A549 (cell line): ENCODE results near the gene SLC4A4. TPM values are rescaled to one million over a fixed set of nuclear protein-coding genes. Genes with fewer than 3 reads are reported as not detected.

ENCODE experiments used
- ATAC-seq, 2 experiments: fragments of 200-7000 bp in 1 of 2; fragments of >200 bp in 1 of 2; cut with Nextera tagmentation in 1 of 2; cut with Tn5 transposase in 1 of 2; 3 replicates each; pipeline versions ENCODE4 v1.8.0 to v1.9.1; 2018 to 2020; ENCODE audit warnings: mild to moderate bottlenecking in 1 of 2, moderate library complexity in 1 of 2
- CTCF ChIA-PET: fragments of 300-600 bp; sonication (Branson Sonifier 250); formaldehyde crosslinking; extraction: SDS; loops from one replicate; lab custom pipeline; 2021; ENCODE audit warnings: antibody characterized with exemption, inconsistent platforms; lab: Yijun Ruan, JAX
- POLR2A ChIA-PET: fragments of 350-600 bp; formaldehyde crosslinking; extraction: SDS; loops from one replicate; lab custom pipeline; 2021; ENCODE audit warnings: antibody characterized with exemption, inconsistent platforms; lab: Yijun Ruan, JAX
- DNase-seq, 2 experiments: peaks; one replicate each; pipeline versions ENCODE4 v3.0.0 to v3.0.0-alpha.2; 2011 to 2016; ENCODE audit warnings: low read depth in 1 of 2, low spot score in 1 of 2
- FAIRE-seq: peaks from 2 replicates; lab custom pipeline; 2011; peaks lifted over from hg19 to GRCh38; lab: Jason Lieb, UNC
- H3K27ac ChIP-seq, 2 experiments: fragments of >200 bp; sonication (Bioruptor Twin); formaldehyde crosslinking; 3 replicates each; pipeline ENCODE4 v1.5.1; 2016 to 2017
- H3K4me1 ChIP-seq: fragments of >200 bp; sonication (Bioruptor Twin); formaldehyde crosslinking; 3 replicates; pipeline ENCODE4 v1.6.1; 2016
- H3K4me2 ChIP-seq: fragments of >200 bp; sonication (Bioruptor Twin); formaldehyde crosslinking; 3 replicates; pipeline ENCODE4 v1.6.1; 2016
- H3K4me3 ChIP-seq: fragments of >200 bp; sonication (Bioruptor Twin); formaldehyde crosslinking; 3 replicates; pipeline ENCODE4 v1.5.1; 2016
- H3K9me3 ChIP-seq: fragments of >200 bp; sonication (Bioruptor Twin); formaldehyde crosslinking; 3 replicates; pipeline ENCODE4 v1.6.1; 2016
- CBX2 ChIP-seq: fragments of 200-600 bp; sonication (generic); IDR thresholded peaks from 2 replicates; pipeline ENCODE4 v1.6.1; 2016; ENCODE audit warnings: low read depth, mild to moderate bottlenecking, borderline replicate concordance
- CHD4 ChIP-seq: fragments of 200-600 bp; sonication (generic); IDR thresholded peaks from 2 replicates; pipeline ENCODE4 v1.6.1; 2016; ENCODE audit warnings: antibody characterized with exemption, mild to moderate bottlenecking, borderline replicate concordance
- CTCF ChIP-seq: fragments of >200 bp; sonication (Bioruptor Twin); formaldehyde crosslinking; IDR thresholded peaks from 3 replicates; pipeline ENCODE4 v1.5.1; 2016
- E2F6 ChIP-seq: IDR thresholded peaks from 2 replicates; pipeline ENCODE4 v1.6.1; 2012; ENCODE audit warnings: low read depth, borderline replicate concordance
- EHF ChIP-seq: fragments of 250-450 bp; sonication (Bioruptor Pico); IDR thresholded peaks from 2 replicates; pipeline ENCODE4 v1.5.0; 2020; ENCODE audit warnings: mild to moderate bottlenecking
- EHMT2 ChIP-seq: fragments of 200-600 bp; sonication (generic); IDR thresholded peaks from 2 replicates; pipeline ENCODE4 v1.6.1; 2016; ENCODE audit warnings: antibody characterized with exemption, low read depth, mild to moderate bottlenecking, moderate library complexity
- FOXS1 ChIP-seq: fragments of 250-450 bp; sonication (Bioruptor Pico); IDR thresholded peaks from 2 replicates; pipeline ENCODE4 v1.5.0; 2020; ENCODE audit warnings: mild to moderate bottlenecking, moderate library complexity
- HEYL ChIP-seq: fragments of 250-450 bp; sonication (Bioruptor Pico); IDR thresholded peaks from 2 replicates; pipeline ENCODE4 v1.8.0; 2021; ENCODE audit warnings: mild to moderate bottlenecking, moderate library complexity
- HOXB13 ChIP-seq: fragments of 250-450 bp; sonication (Bioruptor Pico); IDR thresholded peaks from 2 replicates; pipeline ENCODE4 v1.5.0; 2020; ENCODE audit warnings: low read depth, mild to moderate bottlenecking, moderate library complexity
- HOXB5 ChIP-seq: fragments of 250-450 bp; sonication (Bioruptor Pico); IDR thresholded peaks from 2 replicates; pipeline ENCODE4 v1.5.0; 2020; ENCODE audit warnings: mild to moderate bottlenecking, moderate library complexity
- KDM1A ChIP-seq: fragments of 200-600 bp; sonication (generic); IDR thresholded peaks from 2 replicates; pipeline ENCODE4 v1.6.1; 2016; ENCODE audit warnings: low read depth, mild to moderate bottlenecking
- MAX ChIP-seq: IDR thresholded peaks from 2 replicates; pipeline ENCODE4 v1.6.1; 2012
- MYC ChIP-seq: IDR thresholded peaks from 2 replicates; pipeline ENCODE4 v1.6.1; 2012; ENCODE audit warnings: mild to moderate bottlenecking, inconsistent platforms, low read length, improper control_type of control experiment, borderline replicate concordance
- NPAS2 ChIP-seq: fragments of 250-450 bp; sonication (Bioruptor Pico); IDR thresholded peaks from 2 replicates; pipeline ENCODE4 v1.8.0; 2022; ENCODE audit warnings: mild to moderate bottlenecking, moderate library complexity, borderline replicate concordance
- POLR2A ChIP-seq: IDR thresholded peaks from 2 replicates; pipeline ENCODE4 v1.6.1; 2012; ENCODE audit warnings: mild to moderate bottlenecking, low read length
- POLR2AphosphoS2 ChIP-seq: conservative IDR thresholded peaks from 2 replicates; pipeline ENCODE4 v1.6.1; 2012; ENCODE audit warnings: low read length, improper control_type of control experiment, inconsistent platforms
- RARB ChIP-seq: fragments of 250-450 bp; sonication (Bioruptor Pico); IDR thresholded peaks from 2 replicates; pipeline ENCODE4 v1.8.0; 2021; ENCODE audit warnings: mild to moderate bottlenecking, moderate library complexity
- REST ChIP-seq: fragments of 200-600 bp; sonication (generic); IDR thresholded peaks from 2 replicates; pipeline ENCODE4 v1.6.1; 2016; ENCODE audit warnings: antibody characterized with exemption, mild to moderate bottlenecking, moderate library complexity
- SMC3 ChIP-seq: fragments of >200 bp; sonication (Bioruptor Twin); formaldehyde crosslinking; IDR thresholded peaks from 3 replicates; pipeline ENCODE4 v1.6.1; 2018; ENCODE audit warnings: inconsistent platforms
- TFCP2L1 ChIP-seq: fragments of 250-450 bp; sonication (Bioruptor Pico); IDR thresholded peaks from 2 replicates; pipeline ENCODE4 v1.5.0; 2021; ENCODE audit warnings: mild to moderate bottlenecking
- TP53 ChIP-seq: fragments of 250-450 bp; sonication (Bioruptor Pico); IDR thresholded peaks from 2 replicates; pipeline ENCODE4 v1.5.0; 2021; ENCODE audit warnings: mild to moderate bottlenecking, moderate library complexity
- WGBS: methylation state at CpG from one replicate; pipeline ENCODE4 v1.1.6; 2017; ENCODE audit errors: missing lambda C conversion rate; 5-methylcytosine and 5-hydroxymethylcytosine counted together
- polyA plus RNA-seq, 4 experiments: library from polyadenylated mRNA; depleted of rRNA in 3 of 4; stranded (reverse); fragments of >200 nt; fragmentation: RNase III in 1 of 4; extraction: RNeasy Plus Mini Kit Qiagen cat#74134 plus additional on column Dnase treatment in 1 of 4; gene quantifications; 2 replicates in 3 of 4; 3 replicates in 1 of 4; pipeline ENCODE4 v1.2.3, GENCODE V29; 2011 to 2017

SLC4A4 gene
- polyA plus RNA-seq, 2 of the 4 experiments (the other 2 are of a cell fraction): 1.8 to 2.9 TPM

- CTCF ChIA-PET: no interaction called here
- 50% methylated on average over 2 of the region's 2 CpGs for WGBS
- no peaks in the 10 kb centered on the region for H3K9me3 ChIP-seq
- ATAC-seq (no peak), DNase-seq (no peak), FAIRE-seq (no peak)
- H3K4me2 ChIP-seq: no peak overlapping the region
- H3K27ac ChIP-seq: no peak overlapping the region
- TF ChIP-seq CTCF (no peak), POLR2AphosphoS2 (no peak), POLR2A (no peak)
- no peak overlapping the region for H3K4me3 ChIP-seq
- POLR2A ChIA-PET: no interaction called here
- H3K4me1 ChIP-seq: no peaks in the 10 kb centered on the region
These were observed 87.7 kb downstream of the SLC4A4 start for GRCh38 chr4:71426381-71427042.

GRCh38 chr4:71429106-71429505 lies 90.3 kb downstream of the SLC4A4 start:
- ATAC-seq (no peak), DNase-seq (no peak), FAIRE-seq (no peak)
- Histone ChIP-seq H3K4me3 (no peak overlapping the region), H3K9me3 (no peaks in the 10 kb centered on the region), H3K4me2 (no peak overlapping the region)
- WGBS: 58% methylated on average over 2 of the region's 2 CpGs
- POLR2A ChIA-PET: no interaction called here
- TF ChIP-seq SMC3 (no peak), HOXB13 (CRISPR knock-in tag) (no peak), MAX (no peak), CHD4 (no peak), E2F6 (no peak), MYC (no peak), FOXS1 (CRISPR knock-in tag) (no peak), NPAS2 (CRISPR knock-in tag) (no peak), EHF (CRISPR knock-in tag) (no peak), TFCP2L1 (CRISPR knock-in tag) (no peak), KDM1A (no peak), RARB (no peak), HEYL (CRISPR knock-in tag) (no peak), EHMT2 (no peak), TP53 (CRISPR knock-in tag) (no peak)
- TF ChIP-seq, all 56 proteins: peak for 0
- H3K4me1 ChIP-seq: no peaks in the 10 kb centered on the region
- H3K27ac ChIP-seq: no peak overlapping the region
- CTCF ChIA-PET: no interaction called here

GRCh38 chr4:71429962-71430361 lies 91.1 kb downstream of the SLC4A4 start:
- FAIRE-seq (no peak), DNase-seq (no peak), ATAC-seq (no peak)
- Histone ChIP-seq H3K4me2 (no peak overlapping the region), H3K27ac (no peak overlapping the region), H3K4me1 (no peaks in the 10 kb centered on the region), H3K9me3 (no peaks in the 10 kb centered on the region), H3K4me3 (no peak overlapping the region)
- TF ChIP-seq HOXB5 (CRISPR knock-in tag): no peak
- no peak for TF ChIP-seq CBX2
- TF ChIP-seq REST: no peak
- POLR2A ChIA-PET: no interaction called here
- CTCF ChIA-PET: no interaction called here
